Measurements from ENCODE around the gene DLEU7.

DNA sequence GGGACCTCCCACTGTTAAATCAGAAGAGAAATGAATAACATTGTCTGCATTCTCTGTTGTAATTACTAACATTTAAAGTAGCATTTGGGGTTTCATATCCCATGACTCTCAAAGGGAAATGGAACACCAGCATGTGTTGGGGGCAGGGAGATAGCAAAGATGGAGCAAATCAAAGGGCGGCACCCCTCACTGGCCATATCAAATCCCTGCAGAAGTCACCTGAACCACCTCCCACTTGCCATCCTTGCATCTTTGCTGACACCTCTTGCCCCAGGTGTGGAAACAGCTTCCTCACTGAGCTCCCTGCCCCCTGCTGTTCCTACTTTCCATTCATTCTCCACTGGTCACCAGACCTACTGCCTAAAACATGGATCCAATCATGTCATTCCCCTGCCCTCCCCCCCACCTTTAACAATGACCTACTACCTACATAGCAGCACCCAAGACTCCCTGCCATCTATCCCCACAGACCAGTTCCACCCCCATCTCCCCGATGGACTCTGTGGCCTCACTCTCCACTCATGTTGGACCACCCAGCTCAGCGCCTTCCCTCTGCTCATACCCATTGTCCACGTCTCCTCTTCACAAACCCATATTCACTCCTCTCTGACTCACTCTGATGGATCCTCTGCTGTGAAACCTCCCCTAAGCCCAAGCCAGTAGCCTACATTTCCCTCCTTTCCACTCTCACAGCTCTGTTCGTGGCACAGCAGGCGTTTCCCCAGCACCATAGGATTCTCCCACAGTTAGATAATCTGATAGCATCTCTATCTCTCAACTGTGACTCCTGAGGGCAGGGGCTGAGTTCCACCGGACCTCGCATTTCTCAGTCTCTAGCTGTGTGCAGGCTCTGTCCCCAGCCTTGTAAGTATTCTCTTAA, 55.9 kb downstream of the DLEU7 start:
- TF ChIP-seq CTCF (IDR thresholded peaks at IDR 0.05) (no peak), POLR2A (IDR thresholded peaks at IDR 0.05) (no peak)

Data from lower leg skin (tissue), 3 donors.